Measurements from ENCODE around the gene DLG5.

GRCh38 chr10:77881636-77882035, 44.9 kb downstream of the DLG5 start:
- TF ChIP-seq CTCF (IDR thresholded peaks at IDR 0.05), result no peak
- no peak for TF ChIP-seq POLR2AphosphoS5 (IDR thresholded peaks at IDR 0.05)
- TF ChIP-seq POLR2A (IDR thresholded peaks at IDR 0.05), result no peak

All from prostate gland (tissue), 2 donors.